CD14-positive monocyte (primary cell): ENCODE data around the gene KCNK6. TPM values are rescaled to one million over a fixed set of nuclear protein-coding genes. Genes with fewer than 3 reads are reported as not detected.

ENCODE experiments used
- DNase-seq, 3 donors: peaks; one replicate each; pipeline ENCODE4 v3.0.0-alpha.2; 2011 to 2022
- H2AFZ ChIP-seq: 2 replicates; pipeline ENCODE4 v1.6.0; 2012; ENCODE audit warnings: mild to moderate bottlenecking, low read depth, low read length, inconsistent platforms; ENCODE audit not compliant: insufficient read depth, poor library complexity, severe bottlenecking
- H3K27ac ChIP-seq, 2 donors: 1 replicate in 1 of 2; 2 replicates in 1 of 2; pipeline ENCODE4 v1.5.1; 2012 to 2013; ENCODE audit warnings: low read length in 2 of 2, control low read depth in 1 of 2, inconsistent platforms in 1 of 2, low read depth in 1 of 2, mild to moderate bottlenecking in 1 of 2
- H3K27me3 ChIP-seq, 2 donors: one replicate each; pipeline versions ENCODE4 v1.6.0 to v1.6.1; 2011 to 2013; ENCODE audit warnings: low read length in 2 of 2; ENCODE audit not compliant: control insufficient read depth in 2 of 2, insufficient read depth in 2 of 2
- H3K36me3 ChIP-seq, 2 donors: replicated peaks in 1 of 2; 1 replicate in 1 of 2; 2 replicates in 1 of 2; pipeline versions ENCODE4 v1.5.1 to v1.6.1; 2012 to 2013; ENCODE audit warnings: low read length in 2 of 2, control low read depth in 1 of 2, inconsistent platforms in 1 of 2, mild to moderate bottlenecking in 1 of 2; ENCODE audit not compliant: insufficient read depth in 2 of 2, control insufficient read depth in 1 of 2
- H3K4me1 ChIP-seq, 2 donors: 1 replicate in 1 of 2; 2 replicates in 1 of 2; pipeline versions ENCODE4 v1.5.1 to v1.6.1; 2012 to 2013; ENCODE audit warnings: low read length in 2 of 2, control low read depth in 1 of 2, inconsistent platforms in 1 of 2, mild to moderate bottlenecking in 1 of 2, moderate library complexity in 1 of 2; ENCODE audit not compliant: insufficient read depth in 2 of 2, control insufficient read depth in 1 of 2
- H3K4me2 ChIP-seq: replicated peaks from 2 replicates; pipeline ENCODE3; 2012; ENCODE audit warnings: low read length, moderate library complexity, mild to moderate bottlenecking; ENCODE audit not compliant: poor library complexity, severe bottlenecking; ENCODE audit errors: extremely low read depth
- H3K4me3 ChIP-seq, 3 experiments: fragments of 200-600 bp in 1 of 3; sonication (generic) in 1 of 3; replicated peaks in 1 of 3; 1 replicate in 2 of 3; 2 replicates in 1 of 3; pipeline ENCODE4 v1.5.1; 2011 to 2013; ENCODE audit warnings: low read length in 3 of 3, mild to moderate bottlenecking in 3 of 3, control low read depth in 2 of 3, low read depth in 2 of 3, inconsistent platforms in 1 of 3, moderate library complexity in 1 of 3
- H3K79me2 ChIP-seq: 2 replicates; pipeline ENCODE4 v1.6.0; 2012; ENCODE audit warnings: mild to moderate bottlenecking, control low read depth, inconsistent platforms, low read length, moderate library complexity; ENCODE audit not compliant: insufficient read depth
- H3K9ac ChIP-seq: 2 replicates; pipeline ENCODE4 v1.6.0; 2017; ENCODE audit warnings: low read length, mild to moderate bottlenecking; ENCODE audit not compliant: insufficient read depth, poor library complexity, severe bottlenecking
- H3K9me3 ChIP-seq, 2 donors: replicated peaks in 1 of 2; 1 replicate in 1 of 2; 2 replicates in 1 of 2; pipeline versions ENCODE4 v1.5.1 to v1.6.1; 2012 to 2013; ENCODE audit warnings: low read length in 2 of 2, control low read depth in 1 of 2; ENCODE audit not compliant: control insufficient read depth in 1 of 2, insufficient read depth in 1 of 2
- H4K20me1 ChIP-seq: 2 replicates; pipeline ENCODE4 v1.6.0; 2012; ENCODE audit warnings: mild to moderate bottlenecking, low read length, control low read depth, moderate library complexity; ENCODE audit not compliant: insufficient read depth
- H3K27ac Mint-ChIP-seq, 7 donors: one replicate each; pipeline ENCODE4 v1.8.0; 2020; ENCODE audit warnings: mild to moderate bottlenecking in 7 of 7, mixed read lengths in 7 of 7, moderate library complexity in 6 of 7, inconsistent platforms in 2 of 7
- H3K27me3 Mint-ChIP-seq, 3 donors: one replicate each; pipeline ENCODE4 v1.8.0; 2021 to 2022; ENCODE audit warnings: low read depth in 3 of 3, mild to moderate bottlenecking in 3 of 3, mixed read lengths in 3 of 3, moderate library complexity in 3 of 3, inconsistent platforms in 1 of 3
- H3K36me3 Mint-ChIP-seq, 2 donors: one replicate each; pipeline ENCODE4 v1.8.0; 2020; ENCODE audit warnings: mixed read lengths in 2 of 2, inconsistent platforms in 1 of 2, mild to moderate bottlenecking in 1 of 2
- H3K4me1 Mint-ChIP-seq: one replicate; pipeline ENCODE4 v1.8.0; 2020; ENCODE audit warnings: mild to moderate bottlenecking, mixed read lengths
- H3K4me3 Mint-ChIP-seq, 2 donors: one replicate each; pipeline ENCODE4 v1.8.0; 2020; ENCODE audit warnings: mild to moderate bottlenecking in 2 of 2, mixed read lengths in 2 of 2, moderate library complexity in 1 of 2
- H3K9me3 Mint-ChIP-seq, 7 donors: one replicate each; pipeline ENCODE4 v1.8.0; 2020 to 2022; ENCODE audit warnings: mixed read lengths in 7 of 7, mild to moderate bottlenecking in 6 of 7, moderate library complexity in 6 of 7, inconsistent platforms in 2 of 7
- CTCF ChIP-seq: fragments of 200-600 bp; IDR thresholded peaks from one replicate; pipeline ENCODE4 v1.8.0; 2022; ENCODE audit warnings: antibody characterized with exemption, mild to moderate bottlenecking
- WGBS: methylation state at CpG from one replicate; pipeline ENCODE4 v1.1.5; 2013; ENCODE audit warnings: missing lambda C conversion rate; ENCODE audit not compliant: insufficient coverage; 5-methylcytosine and 5-hydroxymethylcytosine counted together
- intact Hi-C, 2 donors: fragments of 100-400 bp; cut with micrococcal nuclease; formaldehyde crosslinking; loops; one replicate each; pipeline versions ENCODE4 v1.15.0 to v1.15.1; 2023
- polyA plus RNA-seq, 3 donors: library from polyadenylated mRNA; depleted of rRNA in 1 of 3; unstranded in 2 of 3; stranded (reverse) in 1 of 3; fragments of 300-500 nt in 2 of 3; fragments of >200 nt in 1 of 3; fragmentation: Illumina TruSeq in 2 of 3; gene quantifications; 1 replicate in 2 of 3; 2 replicates in 1 of 3; pipeline ENCODE4 v1.2.3, GENCODE V29; 2012 to 2021

Gene KCNK6
- polyA plus RNA-seq, 3 donors, result 7.3 to 21.5 (median 8.7) TPM

- H3K27ac ChIP-seq, result no peak overlapping the region
- H3K27me3 ChIP-seq, result no peaks in the 10 kb centered on the region
- no peak for DNase-seq
- Mint-ChIP-seq H3K36me3 (peaks cover 37 to 51% of the 10 kb centered on the region in 2 donors), H3K4me3 (no peak overlapping the region), H3K27me3 (peaks cover 0 to 2% (median 0%) of the 10 kb centered on the region in 3 donors), H3K9me3 (peaks cover 0 to 2% (median 0%) of the 10 kb centered on the region in 7 donors), H3K4me1 (no peaks in the 10 kb centered on the region), H3K27ac (no peak overlapping the region)
- H3K4me1 ChIP-seq, result peaks cover 0 to 4% of the 10 kb centered on the region in 2 donors
- no peaks in the 10 kb centered on the region for H3K79me2 ChIP-seq
- H3K36me3 ChIP-seq, result peaks cover 23 to 43% of the 10 kb centered on the region in 2 donors
- no CpG with 5 or more reads among the region's 1 CpG for WGBS
- no peak overlapping the region for H2AFZ ChIP-seq
- H3K9ac ChIP-seq, result no peak overlapping the region
- intact Hi-C loops, result no loop called here
- H3K4me3 ChIP-seq, result no peak overlapping the region
- H3K9me3 ChIP-seq, result no peaks in the 10 kb centered on the region
- H4K20me1 ChIP-seq, result peaks cover 9% of the 10 kb centered on the region
- H3K4me2 ChIP-seq, result no peak overlapping the region
- TF ChIP-seq CTCF, result no peak
Measured at GRCh38 chr19:38331728-38332127, 12.1 kb downstream of the KCNK6 start.

GRCh38 chr19:38333245-38333644 is 13.6 kb downstream of the KCNK6 start:
- DNase-seq, result no peak
- Mint-ChIP-seq H3K36me3 (peaks cover 21 to 42% of the 10 kb centered on the region in 2 donors), H3K27me3 (peaks cover 0 to 3% (median 0%) of the 10 kb centered on the region in 3 donors), H3K27ac (no peak overlapping the region), H3K4me3 (no peak overlapping the region), H3K4me1 (peaks cover 6% of the 10 kb centered on the region), H3K9me3 (peaks cover 0 to 2% (median 0%) of the 10 kb centered on the region in 7 donors)
- Histone ChIP-seq H3K27me3 (no peaks in the 10 kb centered on the region), H3K79me2 (no peaks in the 10 kb centered on the region), H3K36me3 (peaks cover 7 to 27% of the 10 kb centered on the region in 2 donors), H3K4me2 (no peak overlapping the region), H3K4me1 (peaks cover 6 to 12% of the 10 kb centered on the region in 2 donors), H3K27ac (no peak overlapping the region), H3K9ac (no peak overlapping the region), H3K4me3 (no peak overlapping the region), H2AFZ (no peak overlapping the region), H4K20me1 (no peaks in the 10 kb centered on the region), H3K9me3 (no peaks in the 10 kb centered on the region)
- WGBS, result no CpG with 5 or more reads among the region's 9 CpGs
- TF ChIP-seq CTCF, result no peak
- intact Hi-C loops, result no loop called here
